Stimulated activated CD8-positive, alpha-beta memory T cell treated with anti-CD3 and anti-CD28 coated beads, Interleukin-2, amount 100 ng/mL, for 48 hours (primary cell): ENCODE data around the gene BOK.

Experiments used
- DNase-seq, 2 donors: peaks; one replicate each; pipeline ENCODE4 v3.0.0-alpha.2; 2020; ENCODE audit warnings: low read depth in 2 of 2

Gene BOK

GRCh38 chr2:241538838-241539615 is 19.5 kb upstream of the BOK start:
- DNase-seq: no peak

- DNase-seq: no peak
Observed at GRCh38 chr2:241539616-241540374, 18.8 kb upstream of the BOK start.

- DNase-seq: no peak
Observed at GRCh38 chr2:241540401-241540770, 18.2 kb upstream of the BOK start.

- peak; percentile 66 to 75 for DNase-seq
Observed at GRCh38 chr2:241540771-241541561, 17.6 kb upstream of the BOK start.

- no peak for DNase-seq
Observed at GRCh38 chr2:241541564-241542277, 16.8 kb upstream of the BOK start.

GRCh38 chr2:241542278-241542605 is 16.3 kb upstream of the BOK start:
- no peak for DNase-seq

GRCh38 chr2:241545106-241545505 is 13.4 kb upstream of the BOK start:
- no peak for DNase-seq

GRCh38 chr2:241545523-241546473 is 12.7 kb upstream of the BOK start:
- DNase-seq: no peak

GRCh38 chr2:241546771-241547498 is 11.6 kb upstream of the BOK start:
- DNase-seq: no peak

GRCh38 chr2:241547781-241548450 is 10.6 kb upstream of the BOK start:
- DNase-seq: no peak

- DNase-seq: no peak
Observed at GRCh38 chr2:241548451-241548835, 10.1 kb upstream of the BOK start.

GRCh38 chr2:241550616-241551580 is 7.6 kb upstream of the BOK start:
- no peak for DNase-seq

- DNase-seq: no peak
Observed at GRCh38 chr2:241551599-241551997, 6.9 kb upstream of the BOK start.

- DNase-seq: no peak
Observed at GRCh38 chr2:241551998-241552737, 6.4 kb upstream of the BOK start.

- no peak for DNase-seq
Observed at GRCh38 chr2:241553512-241553830, 5.1 kb upstream of the BOK start.

GRCh38 chr2:241553981-241554380 is 4.6 kb upstream of the BOK start:
- no peak for DNase-seq

- DNase-seq: no peak
Observed at GRCh38 chr2:241554610-241555322, 3.8 kb upstream of the BOK start.
